CD4-positive, alpha-beta T cell (primary cell): ENCODE data around the gene NAPSA. TPM values are rescaled to one million over a fixed set of nuclear protein-coding genes. Genes with fewer than 3 reads are reported as not detected.
"Not testable (repeated sequence)": the region's sequence is repeated elsewhere in the genome, so short reads cannot be mapped to it uniquely, and the experiment has no call there.

Experiments used
- ATAC-seq: fragments of 200-7000 bp; cut with Tn5 transposase; one replicate; pipeline ENCODE4 v1.10.0; 2022; ENCODE audit warnings: mild to moderate bottlenecking; ENCODE audit not compliant: poor library complexity
- CTCF ChIA-PET: fragments of 350-600 bp; sonication (Branson Sonifier 250); formaldehyde crosslinking; loops from one replicate; lab custom pipeline; 2021; ENCODE audit warnings: antibody characterized with exemption, inconsistent platforms; lab: Charles Lee
- POLR2A ChIA-PET: fragments of 350-600 bp; sonication (Branson Sonifier 250); formaldehyde crosslinking; loops from one replicate; lab custom pipeline; 2021; ENCODE audit warnings: antibody characterized with exemption, inconsistent platforms; lab: Charles Lee
- DNase-seq, 14 experiments: peaks; one replicate each; pipeline ENCODE4 v3.0.0-alpha.2; 2013 to 2020; ENCODE audit warnings: mixed read lengths in 2 of 14
- H3K27ac ChIP-seq, 2 donors: one replicate each; pipeline versions ENCODE4 v1.5.1 to v1.7.0; 2013; ENCODE audit warnings: low read length in 2 of 2, low read depth in 1 of 2, mild to moderate bottlenecking in 1 of 2
- H3K27me3 ChIP-seq, 2 experiments: 1 replicate in 1 of 2; 2 replicates in 1 of 2; pipeline versions ENCODE4 v1.6.1 to v1.7.0; 2013; ENCODE audit warnings: low read length in 2 of 2, control low read depth in 1 of 2, mild to moderate bottlenecking in 1 of 2, moderate library complexity in 1 of 2; ENCODE audit not compliant: insufficient read depth in 2 of 2, control insufficient read depth in 1 of 2
- H3K36me3 ChIP-seq: one replicate; pipeline ENCODE4 v1.6.1; 2013; ENCODE audit warnings: low read length, control low read depth; ENCODE audit not compliant: insufficient read depth
- H3K4me1 ChIP-seq: one replicate; pipeline ENCODE4 v1.6.1; 2013; ENCODE audit warnings: low read length, control low read depth; ENCODE audit not compliant: insufficient read depth
- H3K4me3 ChIP-seq: one replicate; pipeline ENCODE4 v1.5.1; 2013; ENCODE audit warnings: mild to moderate bottlenecking, low read length, moderate library complexity
- H3K9me3 ChIP-seq, 2 experiments: 1 replicate in 1 of 2; 2 replicates in 1 of 2; pipeline versions ENCODE4 v1.6.1 to v1.7.0; 2013; ENCODE audit warnings: low read length in 2 of 2, mild to moderate bottlenecking in 2 of 2, control low read depth in 1 of 2, moderate library complexity in 1 of 2; ENCODE audit not compliant: control insufficient read depth in 1 of 2, insufficient read depth in 1 of 2
- H3K27ac Mint-ChIP-seq: one replicate; pipeline ENCODE4 v1.8.0; 2020; ENCODE audit warnings: mixed read lengths
- H3K27me3 Mint-ChIP-seq: one replicate; pipeline ENCODE4 v1.8.0; 2021; ENCODE audit warnings: mixed read lengths
- H3K36me3 Mint-ChIP-seq: one replicate; pipeline ENCODE4 v1.8.0; 2021; ENCODE audit warnings: low read depth, mixed read lengths
- H3K4me1 Mint-ChIP-seq: one replicate; pipeline ENCODE4 v1.8.0; 2021; ENCODE audit warnings: low read depth, mixed read lengths
- H3K4me3 Mint-ChIP-seq: one replicate; pipeline ENCODE4 v1.8.0; 2020; ENCODE audit warnings: mild to moderate bottlenecking, mixed read lengths
- H3K9me3 Mint-ChIP-seq: one replicate; pipeline ENCODE4 v1.8.0; 2020; ENCODE audit warnings: mixed read lengths
- CTCF ChIP-seq: fragments of 200-600 bp; IDR thresholded peaks from one replicate; pipeline ENCODE4 v1.8.0; 2022; ENCODE audit warnings: antibody characterized with exemption, mild to moderate bottlenecking
- intact Hi-C, 2 experiments: fragments of 100-400 bp; cut with DNase I in 1 of 2; cut with micrococcal nuclease in 1 of 2; formaldehyde crosslinking; loops; one replicate each; pipeline versions ENCODE4 v1.15.1 to v1.9.0; 2023 to 2025; cut with DNase I, micrococcal nuclease
- total RNA-seq, 174 experiments: library from RNA in 2 of 174; stranded (reverse) in 2 of 174; gene quantifications; one replicate each; pipeline ENCODE4 v1.2.3 and lab custom pipeline; 2021 to 2026

Gene NAPSA
- total RNA-seq, 2 experiments from 2014 or later, result 0.61 to 0.91 TPM

GRCh38 chr19:50356691-50357177, 8.7 kb downstream of the NAPSA start:
- no peak for DNase-seq
- no peak for TF ChIP-seq CTCF
- Mint-ChIP-seq H3K36me3 (peaks cover 7% of the 10 kb centered on the region), H3K27ac (peak overlapping the region; percentile 98), H3K4me1 (peaks cover 44% of the 10 kb centered on the region), H3K4me3 (peak overlapping the region; percentile 94), H3K9me3 (no peaks in the 10 kb centered on the region), H3K27me3 (no peaks in the 10 kb centered on the region)
- no peaks in the 10 kb centered on the region for H3K36me3 ChIP-seq
- H3K9me3 ChIP-seq, result peaks cover 0 to 4% of the 10 kb centered on the region in 2 experiments
- H3K4me1 ChIP-seq, result peaks cover 34% of the 10 kb centered on the region
- no peaks in the 10 kb centered on the region for H3K27me3 ChIP-seq
- H3K4me3 ChIP-seq, result peak overlapping the region; percentile 62
- CTCF ChIA-PET, result interaction anchor here (0.7 to 2.7 kb wide), 12 partner anchors 8 to 199 kb away, joined by 3 to 28 read pairs (median 5); partner anchors contain the start of genes JOSD2, KCNC3, NAPSA and NR1H2
- H3K27ac ChIP-seq, result peak overlapping the region in 1 of 2 donors; percentile 94
- POLR2A ChIA-PET, result interaction anchor here (0.6 to 2.8 kb wide), 15 partner anchors 10 to 565 kb away, joined by 3 to 43 read pairs (median 7); partner anchors contain the start of genes JOSD2, KCNC3, NAPSA and NR1H2
- intact Hi-C loops, result loop anchor here (1.0 to 5.0 kb wide), 7 partner anchors 23 to 566 kb away; partner anchors contain the start of gene POLD1 (in 1 of the 2)
- ATAC-seq, result no peak

- H3K36me3 ChIP-seq, H3K9me3 Mint-ChIP-seq, H3K4me3 Mint-ChIP-seq, ATAC-seq, H3K27ac Mint-ChIP-seq, intact Hi-C loops, H3K36me3 Mint-ChIP-seq, H3K27me3 ChIP-seq, POLR2A ChIA-PET, DNase-seq, H3K9me3 ChIP-seq, H3K4me3 ChIP-seq, CTCF ChIA-PET, H3K27me3 Mint-ChIP-seq, H3K27ac ChIP-seq: not testable (repeated sequence)
- H3K4me1 Mint-ChIP-seq, result peaks cover 15% of the 10 kb centered on the region
- peaks cover 11% of the 10 kb centered on the region for H3K4me1 ChIP-seq
These were observed 12.0 kb downstream of the NAPSA start for GRCh38 chr19:50353487-50353880.

GRCh38 chr19:50352242-50352641, 13.2 kb downstream of the NAPSA start:
- peaks cover 8% of the 10 kb centered on the region for H3K4me1 Mint-ChIP-seq
- Histone ChIP-seq H3K4me3 (no peak overlapping the region), H3K9me3 (no peaks in the 10 kb centered on the region), H3K4me1 (peaks cover 2% of the 10 kb centered on the region), H3K27me3 (no peaks in the 10 kb centered on the region), H3K36me3 (no peaks in the 10 kb centered on the region), H3K27ac (no peak overlapping the region)
- ChIA-PET POLR2A (no interaction called here), CTCF (no interaction called here)
- no peak for ATAC-seq
- no peaks in the 10 kb centered on the region for H3K36me3 Mint-ChIP-seq
- H3K27ac Mint-ChIP-seq, result no peak overlapping the region
- no peak for DNase-seq
- TF ChIP-seq CTCF, result no peak
- no peaks in the 10 kb centered on the region for H3K27me3 Mint-ChIP-seq
- intact Hi-C loops, result no loop called here
- no peak overlapping the region for H3K4me3 Mint-ChIP-seq
- no peaks in the 10 kb centered on the region for H3K9me3 Mint-ChIP-seq
